NCI-H82 treated with DMSO at 0.1 percent for 48 hours (cell line): ENCODE results near the gene ZNF385D.

Source experiments
- DNase-seq: peaks from one replicate; lab custom pipeline; 2025; ENCODE audit not compliant: unreplicated experiment; lab: John Stamatoyannopoulos, UW

Gene ZNF385D

GRCh38 chr3:21750080-21750696 lies 822 bp downstream of the ZNF385D start:
- DNase-seq = no peak

DNA sequence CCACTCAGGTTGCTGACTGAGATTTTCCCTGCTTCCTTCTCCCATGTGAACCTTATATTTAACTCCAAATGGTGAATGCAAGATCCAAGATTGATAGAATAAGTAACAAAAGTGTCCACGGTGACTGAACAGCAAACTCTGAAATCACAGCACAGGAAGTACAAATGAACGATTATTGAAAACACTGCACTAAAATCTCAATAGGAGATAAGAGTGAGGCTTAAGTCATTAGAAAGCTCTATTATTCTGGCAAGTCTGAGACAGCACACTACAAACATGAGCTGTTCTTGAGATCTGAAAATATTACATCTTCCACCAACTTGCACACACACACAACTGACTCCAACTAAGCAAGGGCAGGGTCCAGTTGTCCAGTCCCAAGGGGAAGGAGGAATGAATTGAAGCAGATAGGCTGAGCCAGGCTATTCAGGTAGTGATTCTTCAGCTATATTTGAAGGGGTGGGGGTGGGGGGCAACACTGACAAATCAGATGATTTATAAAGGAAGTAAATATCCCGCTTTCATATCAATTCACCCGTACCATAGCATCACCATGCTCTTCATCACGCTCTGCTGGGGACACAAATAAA lies 2.9 kb downstream of the ZNF385D start:
- no peak for DNase-seq

DNA sequence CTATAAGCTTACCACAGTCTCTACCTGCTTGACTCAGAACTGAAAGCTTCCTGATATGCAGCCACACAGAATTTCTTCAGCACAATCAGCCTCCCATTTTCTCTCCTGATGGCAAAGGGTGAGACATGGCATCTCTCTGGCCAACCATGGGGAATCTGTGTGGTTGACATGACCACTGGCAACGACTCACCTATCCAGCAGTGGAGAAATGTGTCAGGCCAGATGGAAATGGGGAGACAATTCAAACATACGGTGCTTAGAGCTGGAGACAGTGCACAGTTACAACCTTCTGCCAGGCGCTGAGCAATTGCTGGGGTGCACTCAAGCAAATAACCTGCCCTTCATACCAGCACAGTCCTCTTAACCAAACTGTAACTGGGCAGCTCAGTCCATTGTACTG lies 3.6 kb downstream of the ZNF385D start:
- DNase-seq = no peak

DNA sequence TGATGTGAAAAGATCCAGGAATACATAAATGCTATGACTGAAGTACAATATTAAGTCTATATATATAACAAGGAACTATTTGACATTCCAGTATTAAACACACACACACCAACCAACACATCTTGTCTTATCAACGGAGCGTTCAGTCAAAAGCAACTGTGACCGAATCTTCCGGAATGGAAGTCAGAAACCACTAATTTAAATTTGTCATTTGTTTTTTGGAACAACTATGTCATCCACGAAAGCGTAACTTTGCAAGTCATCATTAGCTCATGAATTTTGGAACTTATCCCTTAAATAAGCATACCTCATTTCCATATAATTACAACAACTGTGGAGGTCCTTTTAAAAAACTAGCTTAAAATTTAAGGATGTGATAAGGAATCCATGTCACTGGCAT lies 5.0 kb downstream of the ZNF385D start:
- DNase-seq = no peak

- DNase-seq = no peak
Measured at GRCh38 chr3:21744793-21745192, 6.2 kb downstream of the ZNF385D start.

DNA sequence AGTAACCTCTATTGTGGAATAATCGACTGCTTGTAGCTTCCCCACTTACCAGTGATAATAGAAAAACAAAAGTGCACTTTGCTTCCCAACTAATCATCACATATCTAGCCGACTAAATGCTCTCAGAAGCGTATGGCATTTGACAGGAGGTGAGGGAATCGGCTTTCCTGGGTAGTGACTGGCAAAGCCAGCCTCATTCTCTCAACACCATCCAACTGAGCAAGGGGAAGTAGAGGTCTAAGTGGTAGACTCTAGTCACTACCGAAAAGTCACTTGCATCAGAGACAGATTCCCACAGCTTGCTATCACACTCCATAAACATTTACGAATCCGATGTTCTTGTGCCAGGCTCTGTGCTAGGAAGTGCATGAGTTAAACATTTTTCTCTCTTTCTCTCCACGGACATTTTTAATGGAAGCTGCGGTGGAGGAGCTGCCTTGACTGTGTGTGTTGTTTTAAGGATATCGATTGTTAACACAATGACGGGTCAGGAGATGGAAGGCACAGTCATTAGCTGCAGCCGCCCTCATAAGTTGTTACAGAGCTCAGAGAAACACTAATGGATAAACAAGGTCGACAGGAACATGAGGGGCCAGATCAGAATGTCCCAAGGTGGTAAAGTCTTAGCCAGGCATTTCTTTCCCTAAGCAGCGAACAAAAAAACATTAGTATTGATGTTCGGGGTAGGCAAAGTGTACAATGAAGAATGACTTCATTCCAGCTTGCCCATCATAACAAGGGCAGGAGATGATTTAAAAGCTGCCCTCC lies 11.9 kb downstream of the ZNF385D start:
- DNase-seq = no peak

DNA sequence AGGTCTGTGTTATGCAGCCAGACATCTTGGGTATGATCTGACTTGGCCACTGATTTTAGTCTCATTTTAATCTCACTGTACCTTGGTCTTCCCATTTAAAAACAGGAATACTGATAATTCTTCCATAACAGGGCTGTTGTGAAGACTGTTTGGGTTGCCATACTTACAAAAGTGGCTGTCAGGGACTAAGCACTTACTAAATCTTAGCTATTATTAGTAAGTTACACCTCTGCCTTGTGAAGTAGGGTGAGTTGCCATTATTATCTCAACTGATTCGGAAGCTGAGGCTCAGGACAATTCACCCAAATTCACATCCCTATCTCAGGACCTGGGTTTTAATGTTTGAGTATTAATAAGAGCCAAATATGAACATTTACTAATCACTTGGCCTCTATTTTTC lies 12.7 kb downstream of the ZNF385D start:
- no peak for DNase-seq

DNA sequence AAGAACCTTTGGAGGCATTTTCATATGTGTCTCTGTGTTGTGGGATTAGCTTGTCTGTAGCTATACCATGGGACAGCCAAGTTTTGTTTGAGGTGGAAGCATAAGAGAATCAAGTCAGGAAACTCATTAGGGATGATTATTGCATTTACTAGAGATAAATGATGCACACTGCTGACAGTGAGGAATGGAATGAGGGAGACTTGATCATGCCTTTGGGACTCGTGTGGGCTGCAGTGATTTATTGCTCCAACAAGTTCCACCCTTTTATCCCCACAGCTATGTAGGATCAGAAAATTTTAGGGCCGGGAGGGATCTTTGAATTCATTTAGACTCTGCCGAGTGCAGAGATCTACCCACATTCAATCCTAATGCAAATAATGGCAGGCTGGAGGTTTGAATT lies 16.3 kb downstream of the ZNF385D start:
- DNase-seq = no peak

GRCh38 chr3:21729888-21730459 lies 21.0 kb downstream of the ZNF385D start:
- no peak for DNase-seq

GRCh38 chr3:21729331-21729730 lies 21.7 kb downstream of the ZNF385D start:
- no peak for DNase-seq

- no peak for DNase-seq
Measured at GRCh38 chr3:21722768-21723167, 28.2 kb downstream of the ZNF385D start.

- DNase-seq = no peak
Measured at GRCh38 chr3:21722301-21722700, 28.7 kb downstream of the ZNF385D start.

DNA sequence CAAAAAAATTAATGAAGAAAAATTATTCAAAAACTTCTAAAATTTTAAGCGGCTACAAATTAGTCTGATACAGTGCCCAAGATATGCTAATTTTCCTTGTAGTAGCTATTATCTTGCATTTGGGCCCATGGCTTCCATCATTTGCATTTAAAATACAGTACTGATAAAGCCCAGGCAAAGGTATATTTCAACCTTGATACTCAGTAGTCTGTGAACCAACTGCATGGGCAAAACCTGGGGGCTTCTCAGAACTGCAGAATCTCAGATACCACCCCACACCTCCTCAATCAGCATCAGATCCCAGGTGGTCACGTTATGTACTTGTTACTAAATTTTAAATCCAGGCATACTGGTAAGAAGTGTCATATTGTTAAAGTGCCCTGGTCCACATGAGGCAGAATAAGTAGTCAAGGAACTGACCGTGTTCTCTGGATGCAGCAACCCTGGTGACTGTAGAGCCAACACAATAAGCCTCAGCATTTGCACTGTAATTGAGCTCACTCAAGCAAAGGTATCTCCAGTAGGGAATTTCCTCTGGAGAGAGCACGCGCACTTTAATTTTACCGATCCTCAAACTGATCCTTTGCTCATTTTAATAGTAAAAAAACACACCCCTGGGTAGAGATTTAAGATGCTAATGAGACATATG lies 31.9 kb downstream of the ZNF385D start:
- DNase-seq = no peak

DNA sequence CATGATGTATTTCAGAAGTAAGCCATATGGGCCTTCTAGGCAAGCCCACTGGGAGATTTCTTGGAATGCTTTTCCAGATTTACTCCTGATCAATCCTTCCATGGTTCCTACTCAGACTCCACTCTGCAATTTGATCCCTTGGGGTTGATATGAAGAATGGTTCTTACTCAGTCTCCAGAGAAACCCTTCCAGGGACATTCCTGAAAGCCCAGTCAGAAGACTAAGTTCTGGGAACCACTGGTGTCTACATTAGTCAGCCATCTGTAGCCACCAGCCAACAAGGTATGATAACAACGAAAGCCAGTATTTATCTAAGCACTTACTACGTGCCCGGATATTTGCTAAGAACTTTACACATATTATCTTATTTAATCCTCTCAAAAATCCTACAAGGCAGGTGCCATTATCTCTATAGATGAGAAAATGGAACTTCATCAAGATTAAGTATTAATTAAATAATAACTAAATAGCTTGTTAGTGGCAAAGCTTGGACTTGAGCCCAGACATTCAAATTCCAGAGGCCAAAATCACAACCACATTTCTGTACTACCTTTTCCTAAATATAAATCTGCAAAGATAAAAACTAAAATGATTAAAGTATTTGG lies 32.7 kb downstream of the ZNF385D start:
- DNase-seq = no peak

- DNase-seq = no peak
Measured at GRCh38 chr3:21715662-21716061, 35.3 kb downstream of the ZNF385D start.

DNA sequence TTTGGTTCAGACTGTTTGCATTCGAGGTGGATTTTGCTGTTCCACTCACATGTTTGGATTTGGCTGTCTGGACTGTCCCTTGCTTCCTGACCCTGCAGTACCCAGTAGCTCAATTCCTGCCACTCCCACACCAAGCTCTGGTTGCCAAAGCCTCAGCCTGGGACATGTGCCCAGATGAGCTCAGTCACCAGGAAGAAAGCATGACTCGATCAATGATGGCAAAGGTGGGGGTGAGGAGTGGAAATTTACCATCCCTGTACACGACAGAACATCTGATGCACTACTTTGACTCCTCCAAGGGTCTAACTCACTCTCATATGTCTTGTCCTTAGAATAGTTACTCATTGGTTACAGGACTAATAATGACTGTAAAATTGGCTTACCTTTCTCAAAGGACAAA lies 45.2 kb downstream of the ZNF385D start:
- DNase-seq = no peak

DNA sequence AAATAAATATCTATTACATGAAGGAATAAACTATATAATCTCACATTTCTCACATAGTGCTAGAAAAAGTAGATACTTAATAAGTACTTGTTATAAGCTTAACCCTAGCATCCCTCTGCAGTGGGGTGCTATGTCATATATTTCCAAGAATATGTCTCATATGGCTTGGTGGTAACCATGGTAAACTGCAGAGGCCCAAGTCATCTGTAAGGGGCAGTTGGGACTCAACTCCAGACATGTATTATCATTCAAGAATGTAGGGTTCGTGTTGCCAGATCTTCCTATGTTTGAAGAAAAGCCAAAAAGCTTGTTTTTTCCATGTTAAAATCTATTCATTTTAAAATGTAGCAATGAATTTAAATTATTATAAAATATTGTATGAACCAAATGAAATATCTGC lies 46.2 kb downstream of the ZNF385D start:
- no peak for DNase-seq

DNA sequence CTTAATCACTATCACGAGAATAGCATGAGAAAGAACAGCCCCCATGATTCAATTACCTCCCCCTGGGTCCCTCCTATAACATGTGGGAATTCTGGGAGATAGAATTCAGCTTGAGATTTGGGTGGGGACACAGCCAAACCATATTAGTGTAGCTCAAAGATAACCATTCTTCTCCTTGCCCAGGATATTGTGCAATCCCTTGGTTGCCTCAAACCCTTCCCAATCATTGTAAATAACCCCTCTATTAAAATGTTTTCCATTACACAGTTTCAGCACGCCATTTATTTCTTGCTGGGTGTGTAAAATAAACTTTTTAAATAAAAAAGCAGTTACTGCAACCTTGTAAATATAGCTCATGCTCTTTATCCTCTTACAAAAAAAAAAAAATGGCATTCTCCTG lies 47.7 kb downstream of the ZNF385D start:
- DNase-seq = no peak

DNA sequence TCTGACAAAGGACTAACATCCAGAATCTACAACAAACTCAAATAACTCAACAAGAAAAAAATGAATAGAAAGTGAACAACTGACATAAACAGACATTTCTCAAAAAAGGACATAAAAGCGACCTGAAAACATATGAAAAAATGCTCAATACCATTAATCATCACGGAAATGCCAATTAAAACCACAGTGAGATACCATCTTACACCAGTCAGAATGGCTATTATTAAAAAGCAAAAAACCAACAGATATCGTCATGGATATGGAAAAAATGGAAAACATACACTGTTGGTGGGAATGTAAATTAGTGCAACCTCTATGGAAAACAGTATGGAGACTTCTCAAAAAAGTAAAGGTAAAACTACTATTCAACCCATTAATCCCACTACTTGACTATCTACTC lies 53.3 kb downstream of the ZNF385D start:
- no peak for DNase-seq

DNA sequence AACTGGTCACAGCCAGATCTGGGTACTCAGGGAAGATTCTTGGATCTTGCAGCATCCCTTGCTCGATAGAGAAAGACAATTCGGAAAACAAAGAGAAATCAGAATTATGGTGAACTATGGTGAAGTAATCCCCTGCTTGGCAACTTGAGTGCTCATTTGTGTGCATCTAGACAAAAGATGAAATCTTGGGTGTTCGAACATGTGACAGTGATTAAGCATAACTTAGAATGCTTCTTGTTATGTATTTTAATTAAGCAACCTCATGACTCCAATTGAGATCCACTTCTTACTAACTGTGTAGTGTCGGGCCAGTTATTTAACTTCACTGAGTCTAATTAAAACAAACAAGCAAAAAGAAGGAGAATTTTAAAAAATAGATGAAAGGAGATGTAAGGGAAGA lies 56.5 kb downstream of the ZNF385D start:
- DNase-seq = no peak

GRCh38 chr3:21691036-21691435 lies 60.0 kb downstream of the ZNF385D start:
- no peak for DNase-seq
